Retina (tissue), 1 donor: ENCODE data around the gene MTMR3.

Experiments
- DNase-seq: peaks from one replicate; pipeline ENCODE4 v3.0.0-alpha.2; 2016

The MTMR3 gene

GRCh38 chr22:29871684-29872083 is 11.3 kb upstream of the MTMR3 start:
- DNase-seq = peak; percentile 23

DNA sequence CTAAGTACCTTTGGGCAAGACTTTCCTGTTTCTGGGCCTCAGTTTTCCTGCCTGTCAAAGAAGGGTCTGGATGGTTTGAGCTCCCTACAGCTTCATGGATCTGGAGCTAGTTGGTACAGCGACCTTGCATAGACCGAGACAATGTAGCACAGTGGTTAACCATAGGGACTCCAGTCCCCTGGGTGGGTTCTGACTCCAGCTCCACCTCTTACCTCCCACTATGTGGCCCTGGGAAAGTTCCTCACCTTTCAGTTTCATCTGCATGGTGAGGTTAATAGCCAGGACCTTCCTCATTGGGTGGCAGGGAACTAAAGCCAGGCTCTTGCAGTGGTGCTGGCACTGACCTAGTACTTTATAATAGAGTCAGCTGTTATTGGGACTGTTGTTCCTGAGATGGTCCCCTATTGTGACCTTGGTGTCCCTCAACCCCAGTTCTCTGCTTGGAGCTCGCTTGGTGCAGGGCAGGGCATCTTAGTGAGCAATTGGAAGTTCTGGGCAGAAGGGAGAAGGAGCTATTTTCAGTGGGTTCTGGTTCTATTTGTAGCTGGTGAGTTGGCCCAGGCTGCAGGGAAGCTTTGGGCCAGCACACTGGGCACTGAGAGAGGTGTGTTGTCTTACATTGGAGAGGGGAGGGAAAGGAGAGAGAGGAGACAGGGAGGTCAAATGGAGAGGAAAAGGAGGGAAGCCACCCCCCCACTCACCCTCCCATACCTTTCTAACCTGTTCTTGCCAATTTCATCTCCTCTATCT is 10.7 kb upstream of the MTMR3 start:
- DNase-seq = no peak

DNA sequence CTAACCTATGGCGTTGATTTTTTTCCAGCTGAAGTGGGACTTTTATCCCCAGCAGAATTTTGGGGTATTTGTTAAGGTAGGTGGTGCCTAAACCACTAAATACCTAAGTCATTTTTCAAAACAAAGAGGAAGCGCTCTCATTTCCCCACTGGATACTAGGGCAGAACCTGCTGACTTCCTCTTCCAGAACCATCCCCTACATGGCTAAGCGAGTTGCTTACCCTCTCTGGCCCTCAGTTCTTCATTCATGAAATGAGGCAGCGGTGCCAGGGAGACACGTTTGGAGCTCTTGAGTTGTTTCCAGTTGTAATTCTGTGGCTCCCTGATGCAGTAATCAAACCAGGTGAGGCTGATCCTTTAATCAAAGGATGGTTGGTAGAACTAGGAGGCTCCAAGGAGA is 10.0 kb upstream of the MTMR3 start:
- DNase-seq = no peak

DNA sequence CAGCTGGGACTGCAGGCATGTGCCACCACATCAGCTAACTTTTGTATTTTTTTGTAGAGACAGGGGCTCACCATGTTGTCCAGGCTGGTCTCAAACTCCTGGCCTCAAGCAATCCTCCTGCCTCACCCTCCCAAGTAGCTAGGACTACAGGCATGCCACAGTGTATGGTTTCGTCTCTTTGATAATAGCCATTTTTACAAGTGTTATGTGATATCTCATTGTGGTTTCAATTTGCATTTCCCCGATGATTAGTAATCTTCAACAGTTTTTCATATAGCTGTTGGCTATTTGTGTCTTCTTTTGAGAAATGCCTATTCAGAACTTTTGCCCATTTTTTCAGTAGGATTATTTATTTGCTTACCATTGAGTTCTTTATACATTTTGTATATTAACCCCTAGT is 9.0 kb upstream of the MTMR3 start:
- DNase-seq = no peak

- no peak for DNase-seq
Measured at GRCh38 chr22:29877620-29878019, 5.4 kb upstream of the MTMR3 start.

DNA sequence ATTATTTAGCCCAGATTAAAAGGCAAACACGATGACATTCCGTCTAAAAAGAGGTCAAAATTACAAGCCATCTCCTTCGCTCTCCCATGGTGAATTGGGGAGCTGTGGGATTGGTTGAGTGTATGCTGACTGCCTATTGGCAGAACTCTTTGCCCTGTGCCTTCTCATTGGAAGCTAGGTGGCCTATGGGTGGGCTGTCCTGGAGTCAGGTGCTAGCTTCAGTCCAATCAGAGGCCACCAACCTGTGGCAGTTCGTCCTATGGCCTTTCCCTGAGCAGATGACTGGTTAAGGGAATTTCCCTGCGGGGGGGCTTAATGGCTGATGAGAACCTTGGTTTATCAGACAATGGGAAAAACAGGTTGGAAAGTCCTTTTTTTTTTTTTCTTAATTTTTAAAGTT is 3.2 kb upstream of the MTMR3 start:
- DNase-seq = no peak

DNA sequence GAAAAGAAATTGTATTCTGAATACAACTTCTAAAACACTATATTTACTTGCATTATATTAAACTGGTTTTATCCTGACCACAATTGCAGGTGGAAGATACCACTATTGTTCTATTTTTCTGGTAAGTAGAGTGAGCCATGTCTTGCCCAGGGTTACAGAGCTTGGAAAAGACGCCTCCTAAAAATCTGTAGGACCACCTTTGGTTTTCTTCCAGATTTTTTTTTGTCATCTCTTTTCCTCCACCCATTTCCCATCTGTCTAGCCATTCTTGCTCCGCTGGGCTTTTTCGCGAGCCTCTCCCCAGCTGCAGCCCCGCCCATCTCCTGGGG is 294 bp upstream of the MTMR3 start:
- DNase-seq = no peak

GRCh38 chr22:29883775-29884097 is 762 bp downstream of the MTMR3 start:
- no peak for DNase-seq

GRCh38 chr22:29885610-29886009 is 2.6 kb downstream of the MTMR3 start:
- DNase-seq = no peak

- no peak for DNase-seq
Measured at GRCh38 chr22:29886596-29886995, 3.6 kb downstream of the MTMR3 start.

DNA sequence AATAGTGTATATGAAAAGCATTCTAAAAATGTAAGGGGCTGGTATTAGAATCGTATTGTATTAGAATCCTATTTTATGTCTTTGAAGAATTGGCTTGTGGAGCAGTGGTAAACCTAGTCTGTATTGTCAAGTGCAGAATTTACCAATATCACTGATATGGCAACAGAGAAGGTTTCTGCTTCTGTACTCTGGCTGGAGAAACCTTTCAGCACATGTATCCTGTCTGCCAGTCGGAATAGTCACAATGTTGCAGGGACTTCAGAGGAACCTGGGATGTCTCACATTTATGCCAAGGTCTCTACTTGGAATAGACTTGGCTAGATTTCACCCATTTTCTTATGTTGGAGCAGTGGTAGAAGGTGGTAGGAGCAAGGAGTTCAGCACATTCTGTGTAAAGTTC is 4.4 kb downstream of the MTMR3 start:
- DNase-seq = no peak

DNA sequence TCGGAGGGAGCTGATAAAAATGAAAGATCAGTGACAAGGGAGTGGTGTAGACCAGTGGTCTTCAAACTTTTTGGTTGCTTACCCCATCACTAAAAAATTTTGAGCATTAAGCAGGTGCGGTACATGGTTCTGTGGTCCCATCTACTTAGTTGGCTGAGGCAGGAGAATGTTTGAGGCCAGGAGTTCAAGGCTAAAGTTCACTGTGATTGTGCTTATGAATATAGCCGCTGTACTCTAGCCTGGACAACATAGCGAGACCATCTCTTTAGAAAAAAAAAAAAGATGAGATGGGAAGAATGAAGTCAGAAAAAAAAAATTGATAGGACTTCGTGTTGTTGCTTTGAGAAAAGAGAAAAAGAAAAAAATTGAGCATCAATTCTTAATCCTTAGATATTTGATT is 7.8 kb downstream of the MTMR3 start:
- DNase-seq = no peak

DNA sequence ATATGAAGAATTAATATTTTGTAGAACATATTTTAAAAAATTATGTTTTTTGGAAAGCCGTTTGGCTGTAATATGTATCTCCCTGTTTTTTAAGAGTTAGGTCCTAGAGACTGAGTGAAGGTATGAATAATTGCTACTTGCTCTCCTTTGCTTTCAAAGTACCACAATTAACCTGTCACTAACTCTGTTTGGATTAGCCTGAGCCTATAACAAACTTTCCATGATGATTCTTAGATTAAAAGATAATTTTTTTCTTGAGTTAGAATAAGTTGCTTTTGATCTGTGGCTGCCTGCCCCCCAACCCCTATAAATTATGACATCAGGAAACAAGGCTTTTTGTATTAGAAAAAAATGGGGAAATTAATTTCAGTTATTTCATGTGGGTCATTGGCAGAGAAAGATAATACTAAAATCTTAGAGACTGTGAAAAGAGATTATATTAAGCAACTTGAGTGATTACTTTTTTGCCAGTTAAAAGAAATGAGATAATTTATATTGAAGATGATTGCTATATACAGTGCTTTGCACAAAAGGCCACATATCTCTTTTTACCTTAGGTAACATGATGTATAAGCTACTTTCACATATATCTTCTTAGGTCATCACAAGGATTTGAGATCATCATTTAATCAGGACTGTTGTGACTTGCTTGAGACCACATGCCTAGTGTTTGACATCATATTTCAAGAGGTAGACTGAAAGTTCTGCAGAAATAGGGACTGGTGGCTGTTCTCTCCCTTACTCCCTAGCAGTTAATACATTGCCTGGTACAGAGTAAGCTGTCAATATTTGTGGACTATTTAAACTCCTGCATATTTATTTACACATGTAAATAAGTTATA is 9.6 kb downstream of the MTMR3 start:
- DNase-seq = no peak

GRCh38 chr22:29901354-29901753 is 18.4 kb downstream of the MTMR3 start:
- no peak for DNase-seq

DNA sequence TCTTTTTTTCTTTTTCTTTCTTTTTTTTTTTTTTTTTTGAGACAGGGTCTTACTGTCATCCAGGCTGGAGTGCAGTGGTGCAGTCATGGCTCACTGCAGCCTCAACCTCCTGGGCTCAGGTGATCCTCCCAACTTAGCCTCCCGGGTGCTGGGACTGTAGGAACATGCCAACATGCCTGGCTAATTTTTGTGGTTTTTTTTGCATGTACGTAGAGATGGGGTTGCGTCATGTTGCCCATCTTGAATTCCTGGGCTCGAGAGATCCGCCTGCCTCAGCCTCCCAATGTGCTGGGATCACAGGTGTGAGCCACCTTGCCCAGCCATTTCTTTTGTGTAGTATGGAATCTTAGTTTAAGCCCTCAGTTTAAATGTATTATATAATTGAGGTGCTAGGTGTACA is 20.4 kb downstream of the MTMR3 start:
- no peak for DNase-seq

DNA sequence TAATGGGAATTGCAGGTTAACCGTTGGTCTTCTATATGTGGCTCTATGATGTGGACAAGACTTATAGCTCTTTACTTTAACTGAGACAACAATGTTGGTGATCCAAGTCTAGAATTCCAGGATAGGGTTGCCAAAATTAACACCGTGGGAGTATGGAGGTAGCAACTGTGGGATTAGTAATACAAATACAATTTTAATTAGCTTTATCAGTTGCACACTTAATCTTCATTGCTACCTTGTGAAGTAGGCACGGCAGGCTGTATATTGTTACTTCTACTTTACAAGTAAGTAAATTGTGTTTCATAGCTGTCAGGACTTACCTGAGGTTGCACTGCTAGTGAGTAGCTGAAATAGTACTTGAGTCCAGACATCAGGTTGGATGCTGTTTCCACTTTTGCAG is 21.0 kb downstream of the MTMR3 start:
- DNase-seq = no peak

DNA sequence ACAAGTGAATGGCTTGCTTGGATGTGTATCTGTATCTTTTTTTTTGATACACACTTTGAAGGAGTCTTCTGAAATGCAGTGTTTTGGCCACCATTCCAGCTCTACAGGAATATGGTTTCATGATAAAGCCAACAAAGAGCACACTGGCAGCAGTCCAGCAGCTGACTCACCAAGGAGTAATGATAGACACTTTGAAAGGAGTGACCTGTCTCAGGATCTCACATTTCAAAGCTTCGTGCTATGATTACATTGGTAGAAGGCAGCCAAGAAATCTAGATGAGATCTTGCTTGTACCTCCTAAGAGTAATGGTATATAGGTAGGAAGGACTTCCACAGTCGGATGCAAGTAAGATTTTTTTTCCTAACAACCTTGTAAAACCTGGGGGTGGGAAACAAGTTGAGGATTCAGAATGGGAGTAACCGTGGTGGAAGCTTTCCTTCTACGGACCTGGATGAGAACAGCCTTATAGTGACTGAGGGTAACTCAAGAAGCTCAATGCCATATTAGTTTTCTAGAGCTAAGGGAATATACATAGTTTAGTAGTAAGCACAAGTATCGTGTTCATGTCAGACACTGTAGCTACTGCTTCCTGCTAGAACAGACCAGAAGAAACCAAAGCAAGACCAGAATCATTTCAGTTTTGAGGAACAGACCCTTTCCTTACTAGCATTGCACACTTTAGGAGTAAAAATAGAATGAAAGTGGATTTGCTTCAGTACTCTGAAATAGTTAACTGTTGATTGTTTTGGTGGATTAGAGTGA is 25.0 kb downstream of the MTMR3 start:
- no peak for DNase-seq

DNA sequence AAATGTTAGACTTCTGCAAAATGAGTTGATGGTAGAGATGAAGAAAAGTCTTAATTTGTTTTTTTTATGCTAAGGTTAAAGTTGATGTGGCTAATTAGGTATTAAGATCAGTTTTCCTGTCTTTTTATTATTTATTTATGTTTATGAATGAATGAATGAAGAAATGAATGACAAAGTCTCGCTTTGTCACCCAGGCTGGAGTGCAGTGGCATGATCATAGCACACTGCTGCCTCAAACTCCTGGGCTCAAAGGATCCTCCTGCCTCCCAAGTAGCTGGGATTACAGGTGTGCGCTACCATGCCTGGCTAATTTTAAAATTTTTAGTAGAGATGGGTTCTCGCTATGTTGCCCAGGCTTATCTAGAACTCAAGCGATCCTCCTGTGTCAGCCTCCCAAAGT is 29.2 kb downstream of the MTMR3 start:
- no peak for DNase-seq

- no peak for DNase-seq
Measured at GRCh38 chr22:29912605-29913398, 29.8 kb downstream of the MTMR3 start.

GRCh38 chr22:29914165-29914564 is 31.2 kb downstream of the MTMR3 start:
- DNase-seq = no peak

DNA sequence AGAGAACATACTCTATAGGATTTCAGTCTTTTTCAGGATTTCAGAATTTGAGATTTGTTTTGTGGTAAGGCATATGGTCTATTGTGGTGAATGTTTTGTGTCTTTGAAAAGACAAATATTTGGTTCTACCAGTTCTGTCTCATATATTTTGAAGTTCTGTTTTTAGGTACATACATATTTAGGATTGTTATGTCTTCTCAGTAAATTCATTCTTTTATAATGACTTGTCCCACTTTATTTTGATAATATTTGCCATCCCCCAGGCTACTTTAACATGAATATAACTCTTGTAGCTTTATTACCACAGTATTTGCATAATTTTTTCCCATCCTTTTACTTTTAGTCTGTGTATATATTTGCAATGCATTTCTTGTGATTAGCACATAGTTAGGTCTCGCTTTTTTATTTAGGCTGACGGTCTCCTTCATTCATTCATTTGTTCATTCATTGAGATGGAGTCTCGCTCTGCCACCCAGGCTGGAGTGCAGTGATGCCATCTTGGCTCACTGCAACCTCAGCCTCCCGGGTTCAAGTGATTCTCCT is 32.1 kb downstream of the MTMR3 start:
- DNase-seq = no peak

DNA sequence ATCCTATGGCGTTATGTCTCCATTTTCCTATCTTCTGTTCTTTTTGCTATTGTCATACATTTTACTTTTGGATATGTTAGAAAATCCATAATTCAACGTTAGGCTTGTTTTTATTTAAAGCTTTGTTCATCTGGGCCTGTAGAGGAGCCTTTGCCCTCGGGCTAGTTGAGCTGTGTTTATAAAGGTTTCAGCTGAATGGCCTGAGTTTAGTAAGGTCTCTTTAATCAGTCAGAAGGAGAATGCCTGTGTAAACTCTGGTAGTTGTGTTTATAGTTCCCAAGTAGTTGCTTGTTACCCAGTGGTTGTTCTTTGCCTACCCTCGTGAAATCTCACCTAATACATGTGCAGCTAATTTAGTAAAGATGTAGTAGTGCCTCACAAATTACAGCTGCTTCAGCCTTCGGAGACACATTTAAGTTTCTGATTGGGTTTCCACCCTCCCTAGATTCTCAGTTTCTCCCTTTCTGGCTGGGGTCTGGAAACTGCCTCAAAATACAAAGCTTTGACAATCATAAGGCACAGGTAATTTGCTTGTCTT is 33.1 kb downstream of the MTMR3 start:
- DNase-seq = no peak
